Osteoblast (primary cell): Measurements from ENCODE around the gene CSNK2A2. TPM values are rescaled to one million over a fixed set of nuclear protein-coding genes. Genes with fewer than 3 reads are reported as not detected.

Experiments
- DNase-seq: peaks from one replicate; pipeline ENCODE4 v3.0.0; 2011; ENCODE audit warnings: low spot score, mixed read lengths; ENCODE audit not compliant: insufficient read length; ENCODE audit errors: missing footprints
- H2AFZ ChIP-seq: 2 replicates; pipeline ENCODE4 v1.6.0; 2011; ENCODE audit warnings: mild to moderate bottlenecking, low read length
- H3K27ac ChIP-seq: 2 replicates; pipeline ENCODE4 v1.5.1; 2011; ENCODE audit warnings: mild to moderate bottlenecking, low read depth, low read length, moderate library complexity
- H3K27me3 ChIP-seq: 2 replicates; pipeline ENCODE4 v1.6.0; 2012; ENCODE audit warnings: mild to moderate bottlenecking, control low read depth, inconsistent platforms, low read length, moderate library complexity; ENCODE audit not compliant: insufficient read depth
- H3K36me3 ChIP-seq: 2 replicates; pipeline ENCODE4 v1.5.1; 2011; ENCODE audit warnings: mild to moderate bottlenecking, low read length, control low read depth, moderate library complexity; ENCODE audit not compliant: insufficient read depth
- H3K4me1 ChIP-seq: 2 replicates; pipeline ENCODE4 v1.5.1; 2011; ENCODE audit warnings: mild to moderate bottlenecking, low read length, control low read depth, moderate library complexity; ENCODE audit not compliant: insufficient read depth
- H3K4me2 ChIP-seq: 2 replicates; pipeline ENCODE4 v1.6.0; 2011; ENCODE audit warnings: mild to moderate bottlenecking, low read length; ENCODE audit not compliant: insufficient read depth
- H3K4me3 ChIP-seq: fragments of 200-600 bp; sonication (generic); 3 replicates; pipeline ENCODE4 v1.5.1; 2012; ENCODE audit warnings: mild to moderate bottlenecking, low read length, inconsistent platforms; ENCODE audit not compliant: insufficient read depth
- H3K79me2 ChIP-seq: 2 replicates; pipeline ENCODE4 v1.6.0; 2012; ENCODE audit warnings: mild to moderate bottlenecking, low read length, control low read depth, inconsistent platforms; ENCODE audit not compliant: insufficient read depth
- H3K9me3 ChIP-seq: 2 replicates; pipeline ENCODE4 v1.5.1; 2011; ENCODE audit warnings: low read depth, low read length, control low read depth
- H4K20me1 ChIP-seq: 2 replicates; pipeline ENCODE4 v1.6.0; 2012; ENCODE audit warnings: mild to moderate bottlenecking, low read length, control low read depth; ENCODE audit not compliant: insufficient read depth
- total RNA-seq: library from RNA; depleted of rRNA; stranded (reverse); fragments of >200 nt; gene quantifications from 2 replicates; pipeline ENCODE4 v1.2.3, GENCODE V29; 2012
- TF ChIP-seq, protein P1 (sequence below): IDR thresholded peaks from 2 replicates; pipeline ENCODE4 v1.5.1; 2011; ENCODE audit warnings: mild to moderate bottlenecking, low read depth, low read length, moderate library complexity; ENCODE audit errors: extremely low read depth

CSNK2A2 gene
- total RNA-seq, 1 donor = 40.5 TPM

DNA sequence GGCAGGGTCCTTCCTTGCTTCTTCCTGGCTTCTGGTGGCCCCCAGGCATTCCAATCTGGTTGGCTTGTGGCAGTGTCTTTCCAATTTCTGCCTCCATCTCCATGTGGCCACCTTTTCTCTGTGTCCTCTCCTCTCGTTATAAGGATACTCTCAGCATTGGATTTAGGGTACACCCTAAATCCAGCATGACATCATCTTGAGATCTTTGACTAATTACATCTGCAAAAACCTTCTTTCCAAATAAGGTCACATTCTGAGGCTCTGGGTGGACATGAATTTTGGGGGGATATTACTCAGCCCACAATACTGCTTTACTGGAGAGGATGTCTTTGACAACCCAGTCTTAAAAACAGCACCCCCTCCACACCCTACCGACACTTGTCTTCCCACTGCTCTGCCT lies 49.8 kb downstream of the CSNK2A2 start:
- no peak for DNase-seq
- Histone ChIP-seq H3K27me3 (no peaks in the 10 kb centered on the region), H3K4me1 (no peaks in the 10 kb centered on the region), H3K4me2 (no peak overlapping the region), H3K27ac (no peak overlapping the region), H3K9me3 (no peaks in the 10 kb centered on the region), H3K36me3 (no peaks in the 10 kb centered on the region), H3K4me3 (no peak overlapping the region), H2AFZ (no peak overlapping the region), H4K20me1 (no peaks in the 10 kb centered on the region), H3K79me2 (no peaks in the 10 kb centered on the region)
- TF ChIP-seq, protein P1, sequence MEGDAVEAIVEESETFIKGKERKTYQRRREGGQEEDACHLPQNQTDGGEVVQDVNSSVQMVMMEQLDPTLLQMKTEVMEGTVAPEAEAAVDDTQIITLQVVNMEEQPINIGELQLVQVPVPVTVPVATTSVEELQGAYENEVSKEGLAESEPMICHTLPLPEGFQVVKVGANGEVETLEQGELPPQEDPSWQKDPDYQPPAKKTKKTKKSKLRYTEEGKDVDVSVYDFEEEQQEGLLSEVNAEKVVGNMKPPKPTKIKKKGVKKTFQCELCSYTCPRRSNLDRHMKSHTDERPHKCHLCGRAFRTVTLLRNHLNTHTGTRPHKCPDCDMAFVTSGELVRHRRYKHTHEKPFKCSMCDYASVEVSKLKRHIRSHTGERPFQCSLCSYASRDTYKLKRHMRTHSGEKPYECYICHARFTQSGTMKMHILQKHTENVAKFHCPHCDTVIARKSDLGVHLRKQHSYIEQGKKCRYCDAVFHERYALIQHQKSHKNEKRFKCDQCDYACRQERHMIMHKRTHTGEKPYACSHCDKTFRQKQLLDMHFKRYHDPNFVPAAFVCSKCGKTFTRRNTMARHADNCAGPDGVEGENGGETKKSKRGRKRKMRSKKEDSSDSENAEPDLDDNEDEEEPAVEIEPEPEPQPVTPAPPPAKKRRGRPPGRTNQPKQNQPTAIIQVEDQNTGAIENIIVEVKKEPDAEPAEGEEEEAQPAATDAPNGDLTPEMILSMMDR = no peak

DNA sequence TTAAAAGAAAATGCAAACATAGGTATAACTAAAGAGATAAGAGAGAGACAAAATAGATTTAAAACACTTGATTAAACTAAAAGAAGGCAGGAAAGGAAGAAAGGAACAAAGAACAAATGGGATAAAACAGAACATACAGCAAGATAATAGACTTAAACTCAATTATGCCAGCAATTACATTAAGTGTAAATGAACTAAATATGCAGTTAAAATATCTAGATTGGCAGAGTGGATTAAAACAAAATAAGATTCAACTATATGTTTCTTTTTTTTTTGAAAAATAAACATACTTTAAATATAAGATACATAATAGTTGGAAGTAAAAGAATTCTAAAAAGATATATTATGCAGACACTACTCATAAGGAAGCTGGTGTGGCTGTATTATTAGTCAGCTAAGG lies 59.1 kb downstream of the CSNK2A2 start:
- Histone ChIP-seq H2AFZ (no peak overlapping the region), H3K4me2 (no peak overlapping the region), H3K79me2 (no peaks in the 10 kb centered on the region), H3K4me1 (no peaks in the 10 kb centered on the region), H4K20me1 (no peaks in the 10 kb centered on the region), H3K9me3 (no peaks in the 10 kb centered on the region), H3K4me3 (no peak overlapping the region), H3K27ac (no peak overlapping the region), H3K27me3 (no peaks in the 10 kb centered on the region), H3K36me3 (no peaks in the 10 kb centered on the region)
- TF ChIP-seq, protein P1 = no peak
- DNase-seq = no peak

DNA sequence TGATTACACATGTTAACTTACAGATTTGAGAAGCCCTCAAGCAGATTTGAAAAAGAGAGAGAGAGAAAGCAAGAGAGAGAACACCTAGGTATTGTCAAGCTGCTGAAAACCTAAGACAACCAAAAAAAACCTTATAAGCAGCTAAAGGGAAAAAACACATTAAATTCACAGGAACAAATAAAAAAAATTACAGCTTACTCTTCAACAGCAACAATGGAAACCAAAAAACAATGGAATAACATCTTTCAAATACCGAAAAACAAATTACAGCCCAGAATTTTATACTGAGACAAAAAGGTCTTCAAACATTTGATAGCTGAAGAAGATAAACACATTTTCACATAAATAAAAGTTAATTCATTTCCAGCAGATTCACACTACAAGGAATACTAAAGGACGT lies 60.3 kb downstream of the CSNK2A2 start:
- Histone ChIP-seq H3K36me3 (no peaks in the 10 kb centered on the region), H4K20me1 (no peaks in the 10 kb centered on the region), H3K27ac (no peak overlapping the region), H3K79me2 (no peaks in the 10 kb centered on the region), H3K4me2 (no peak overlapping the region), H3K27me3 (no peaks in the 10 kb centered on the region), H3K4me3 (no peak overlapping the region), H3K9me3 (no peaks in the 10 kb centered on the region), H3K4me1 (no peaks in the 10 kb centered on the region), H2AFZ (no peak overlapping the region)
- TF ChIP-seq, protein P1 = no peak
- no peak for DNase-seq

DNA sequence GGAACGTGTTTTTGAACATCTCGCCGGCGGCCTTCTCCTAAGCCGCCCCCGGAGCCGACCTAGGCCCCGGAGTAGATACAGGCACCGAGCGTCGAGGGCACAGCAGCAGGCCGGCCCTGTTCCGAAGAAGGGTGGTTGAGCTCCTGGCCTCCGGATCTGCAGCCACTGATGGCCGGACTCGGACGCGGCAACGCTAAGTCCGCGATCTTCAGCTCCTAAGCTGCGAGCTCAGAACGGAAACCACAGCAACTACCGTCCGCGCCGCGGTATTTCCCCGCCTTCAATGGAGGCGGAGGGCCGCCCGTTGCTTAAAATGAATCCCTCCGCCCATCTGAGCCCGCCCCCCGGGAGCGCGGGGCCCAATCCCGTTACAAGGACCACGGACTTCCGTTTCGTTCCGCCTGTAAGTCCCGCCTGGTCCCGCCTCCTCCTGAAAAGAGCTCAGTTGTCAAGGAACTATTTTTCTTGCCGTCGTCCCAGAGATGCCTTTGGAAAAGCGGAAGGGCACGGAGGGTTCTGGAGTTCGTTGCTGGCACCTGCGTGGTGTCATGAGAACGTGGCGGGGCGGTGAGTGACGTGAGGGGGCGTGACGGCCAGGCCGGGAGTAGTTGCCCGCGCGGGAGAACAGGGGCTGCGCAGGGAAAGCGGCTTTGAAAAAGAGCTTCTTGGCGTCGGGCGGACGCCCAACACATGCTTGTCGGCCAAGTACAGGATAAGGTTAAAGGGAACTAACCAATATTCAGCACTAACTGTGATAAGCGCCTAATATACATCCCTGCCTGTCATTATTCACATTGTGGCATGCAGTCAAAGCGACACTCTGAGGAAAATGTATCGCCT lies 68.6 kb downstream of the CSNK2A2 start, which contains the start of gene CFAP20:
TSS of gene CFAP20 (minus strand) at position 285 of the 840 bp plus-strand sequence. CDS start at position 19, 266 bp downstream.
- Histone ChIP-seq H2AFZ (peak within 1 kb of the TSS; percentile 93), H3K79me2 (peaks cover 45% of the 10 kb centered on the region), H3K27me3 (no peaks in the 10 kb centered on the region), H3K9me3 (no peaks in the 10 kb centered on the region), H3K4me2 (peak within 1 kb of the TSS; percentile 97), H4K20me1 (peaks cover 31% of the 10 kb centered on the region), H3K36me3 (no peaks in the 10 kb centered on the region), H3K27ac (peak within 1 kb of the TSS; percentile 86), H3K4me1 (peaks cover 31% of the 10 kb centered on the region), H3K4me3 (peak within 1 kb of the TSS; percentile 95)
- peak; percentile 91 for DNase-seq
- TF ChIP-seq, protein P1 = no peak
